Measurements from ENCODE around the gene CWC22. TPM values are rescaled to one million over a fixed set of nuclear protein-coding genes. Genes with fewer than 3 reads are reported as not detected.
A peak's percentile ranks its signal among the peaks of the same experiment; 100 is the strongest.

Gene CWC22
- total and polyA plus RNA-seq, 2 of the 13 experiments (the other 11 are each of a cell fraction or from before 2014, with no cell fraction given): 5.7 to 29.2 TPM

GRCh38 chr2:179954026-179954425, 53.1 kb downstream of the CWC22 start (continued):
- TF ChIP-seq NFIC (IDR thresholded peaks at IDR 0.05; ENCODE audit: low read length): peak; percentile 89; the same call in 1 of the 2 replicates
- TF ChIP-seq DRAP1 (CRISPR knock-in tag; IDR thresholded peaks at IDR 0.05): no peak
- TF ChIP-seq ZNF251 (CRISPR knock-in tag; IDR thresholded peaks at IDR 0.05): no peak
- no peak for TF ChIP-seq HNF1A (IDR thresholded peaks at IDR 0.05; ENCODE audit: low read depth)
- no peak for TF ChIP-seq HNF1A (CRISPR knock-in tag; IDR thresholded peaks at IDR 0.05; ENCODE audit: borderline replicate concordance)
- TF ChIP-seq ZNF75D (CRISPR knock-in tag; IDR thresholded peaks at IDR 0.05; ENCODE audit: borderline replicate concordance): no peak
- no peak for TF ChIP-seq AKAP8 (CRISPR knock-in tag; IDR thresholded peaks at IDR 0.05)
- TF ChIP-seq SSRP1 (CRISPR knock-in tag; IDR thresholded peaks at IDR 0.05): no peak
- TF ChIP-seq ZNF7 (CRISPR knock-in tag; IDR thresholded peaks at IDR 0.05): no peak
- no peak for TF ChIP-seq TBL1XR1 (IDR thresholded peaks at IDR 0.05; ENCODE audit: borderline replicate concordance, low read length, partially characterized antibody)
- TF ChIP-seq ZNF563 (CRISPR knock-in tag; IDR thresholded peaks at IDR 0.05): no peak
- TF ChIP-seq ZNF432 (CRISPR knock-in tag; IDR thresholded peaks at IDR 0.05; ENCODE audit: borderline replicate concordance): no peak
- no peak for TF ChIP-seq ZNF614 (CRISPR knock-in tag; IDR thresholded peaks at IDR 0.05; ENCODE audit: borderline replicate concordance)
- TF ChIP-seq ZNF513 (CRISPR knock-in tag; conservative IDR thresholded peaks at IDR 0.05): no peak
- TF ChIP-seq ZNF136 (CRISPR knock-in tag; IDR thresholded peaks at IDR 0.05; ENCODE audit: low read depth): no peak
- no peak for TF ChIP-seq PLRG1 (conservative IDR thresholded peaks at IDR 0.05)
- no peak for TF ChIP-seq HOXA3 (CRISPR knock-in tag; IDR thresholded peaks at IDR 0.05)
- TF ChIP-seq PAF1 (CRISPR knock-in tag; IDR thresholded peaks at IDR 0.05): no peak
- TF ChIP-seq CCDC6 (CRISPR knock-in tag; IDR thresholded peaks at IDR 0.05): no peak
- TF ChIP-seq, protein P1, sequence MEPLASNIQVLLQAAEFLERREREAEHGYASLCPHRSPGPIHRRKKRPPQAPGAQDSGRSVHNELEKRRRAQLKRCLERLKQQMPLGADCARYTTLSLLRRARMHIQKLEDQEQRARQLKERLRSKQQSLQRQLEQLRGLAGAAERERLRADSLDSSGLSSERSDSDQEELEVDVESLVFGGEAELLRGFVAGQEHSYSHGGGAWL (CRISPR knock-in tag; IDR thresholded peaks at IDR 0.05): no peak
- TF ChIP-seq ZNF362 (CRISPR knock-in tag; IDR thresholded peaks at IDR 0.05; ENCODE audit: borderline replicate concordance): no peak
- no peak for TF ChIP-seq TOPORS (CRISPR knock-in tag; IDR thresholded peaks at IDR 0.05)
- no peak for TF ChIP-seq GATAD1 (CRISPR knock-in tag; IDR thresholded peaks at IDR 0.05)
- TF ChIP-seq SMAD1 (CRISPR knock-in tag; IDR thresholded peaks at IDR 0.05; ENCODE audit: borderline replicate concordance, low read depth): no peak
